ENCODE data around the gene RTN4IP1. TPM values are rescaled to one million over a fixed set of nuclear protein-coding genes. Genes with fewer than 3 reads are reported as not detected.

The RTN4IP1 gene
- total and polyA plus RNA-seq, 2 of the 13 experiments (the other 11 are each of a cell fraction or from before 2014, with no cell fraction given), result 5.5 to 17.2 TPM

DNA sequence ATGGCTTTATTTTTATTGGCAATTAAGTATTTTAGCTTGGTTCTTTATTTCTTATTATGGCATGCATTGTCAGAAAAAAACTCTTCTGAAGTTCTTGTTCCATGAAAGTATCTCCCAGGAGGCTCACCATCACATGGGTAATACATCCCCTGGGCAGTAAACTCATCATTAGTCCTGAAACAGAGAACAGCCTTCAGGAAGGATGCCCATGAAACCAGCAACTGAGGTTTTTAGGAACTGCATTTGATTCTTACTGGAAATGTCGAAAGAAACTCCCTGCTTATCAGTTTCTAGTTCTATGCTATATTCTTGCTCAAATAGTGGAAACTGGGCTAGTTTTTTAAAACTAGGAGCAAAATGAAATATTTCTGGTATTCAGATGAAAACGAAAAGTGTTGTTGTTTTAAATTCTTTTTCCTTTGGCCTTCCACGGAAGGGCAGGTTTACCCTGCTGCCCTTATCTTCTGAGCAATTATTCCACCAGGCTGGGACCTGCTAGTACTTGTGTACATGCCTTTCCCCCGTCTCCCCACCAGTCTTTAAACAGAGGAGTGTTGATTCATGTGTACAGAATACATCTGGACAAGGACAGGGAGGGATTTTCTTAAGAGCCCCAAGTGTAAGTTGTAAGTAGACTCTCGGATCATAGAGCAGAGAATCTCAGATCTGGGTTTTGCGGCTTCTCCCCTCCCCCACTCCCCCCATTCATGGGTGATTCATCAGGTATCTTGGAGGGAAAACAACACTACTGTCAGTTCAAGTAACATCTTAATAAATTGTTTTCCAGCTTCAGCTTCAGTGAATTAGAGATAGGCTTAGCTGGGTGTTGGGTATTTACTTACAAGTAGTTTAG is 81.5 kb downstream of the RTN4IP1 start (continued):
- TF ChIP-seq CREM (IDR thresholded peaks at IDR 0.05), result peak; percentile 38; the same call in 1 of the 2 replicates
- TF ChIP-seq CREM (CRISPR knock-in tag; IDR thresholded peaks at IDR 0.05), result no peak
- no peak for TF ChIP-seq TSC22D2 (CRISPR knock-in tag; IDR thresholded peaks at IDR 0.05; ENCODE audit: borderline replicate concordance)
- TF ChIP-seq MEIS2 (CRISPR knock-in tag; IDR thresholded peaks at IDR 0.05), result no peak
- TF ChIP-seq, protein P1, sequence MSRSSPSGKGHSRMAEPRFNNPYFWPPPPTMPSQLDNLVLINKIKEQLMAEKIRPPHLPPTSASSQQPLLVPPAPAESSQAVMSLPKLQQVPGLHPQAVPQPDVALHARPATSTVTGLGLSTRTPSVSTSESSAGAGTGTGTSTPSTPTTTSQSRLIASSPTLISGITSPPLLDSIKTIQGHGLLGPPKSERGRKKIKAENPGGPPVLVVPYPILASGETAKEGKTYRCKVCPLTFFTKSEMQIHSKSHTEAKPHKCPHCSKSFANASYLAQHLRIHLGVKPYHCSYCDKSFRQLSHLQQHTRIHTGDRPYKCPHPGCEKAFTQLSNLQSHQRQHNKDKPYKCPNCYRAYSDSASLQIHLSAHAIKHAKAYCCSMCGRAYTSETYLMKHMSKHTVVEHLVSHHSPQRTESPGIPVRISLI (CRISPR knock-in tag; IDR thresholded peaks at IDR 0.05; ENCODE audit: borderline replicate concordance), result no peak
- 0 out of 2 replicates have a peak, but pooled peaks have one; percentile 33 for TF ChIP-seq ZKSCAN8 (CRISPR knock-in tag; IDR thresholded peaks at IDR 0.05; ENCODE audit: borderline replicate concordance)
- TF ChIP-seq TCF7L2 (IDR thresholded peaks at IDR 0.05; ENCODE audit: low read depth, low read length), result no peak
- TF ChIP-seq ZNF614 (CRISPR knock-in tag; IDR thresholded peaks at IDR 0.05; ENCODE audit: borderline replicate concordance), result peak; percentile 29; the same call in 1 of the 2 replicates
- no peak for TF ChIP-seq FOXP1 (IDR thresholded peaks at IDR 0.05)
- TF ChIP-seq FOXP1 (CRISPR knock-in tag; IDR thresholded peaks at IDR 0.05), result peak; percentile 56; the same call in 1 of the 2 replicates
- TF ChIP-seq SOX5 (CRISPR knock-in tag; IDR thresholded peaks at IDR 0.05; ENCODE audit: borderline replicate concordance), result peak; percentile 72; the same call in 1 of the 2 replicates
- TF ChIP-seq, protein P2, sequence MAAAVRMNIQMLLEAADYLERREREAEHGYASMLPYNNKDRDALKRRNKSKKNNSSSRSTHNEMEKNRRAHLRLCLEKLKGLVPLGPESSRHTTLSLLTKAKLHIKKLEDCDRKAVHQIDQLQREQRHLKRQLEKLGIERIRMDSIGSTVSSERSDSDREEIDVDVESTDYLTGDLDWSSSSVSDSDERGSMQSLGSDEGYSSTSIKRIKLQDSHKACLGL (CRISPR knock-in tag; IDR thresholded peaks at IDR 0.05), result no peak
- TF ChIP-seq BRCA1 (CRISPR knock-in tag; IDR thresholded peaks at IDR 0.05), result no peak
- TF ChIP-seq, protein P3, sequence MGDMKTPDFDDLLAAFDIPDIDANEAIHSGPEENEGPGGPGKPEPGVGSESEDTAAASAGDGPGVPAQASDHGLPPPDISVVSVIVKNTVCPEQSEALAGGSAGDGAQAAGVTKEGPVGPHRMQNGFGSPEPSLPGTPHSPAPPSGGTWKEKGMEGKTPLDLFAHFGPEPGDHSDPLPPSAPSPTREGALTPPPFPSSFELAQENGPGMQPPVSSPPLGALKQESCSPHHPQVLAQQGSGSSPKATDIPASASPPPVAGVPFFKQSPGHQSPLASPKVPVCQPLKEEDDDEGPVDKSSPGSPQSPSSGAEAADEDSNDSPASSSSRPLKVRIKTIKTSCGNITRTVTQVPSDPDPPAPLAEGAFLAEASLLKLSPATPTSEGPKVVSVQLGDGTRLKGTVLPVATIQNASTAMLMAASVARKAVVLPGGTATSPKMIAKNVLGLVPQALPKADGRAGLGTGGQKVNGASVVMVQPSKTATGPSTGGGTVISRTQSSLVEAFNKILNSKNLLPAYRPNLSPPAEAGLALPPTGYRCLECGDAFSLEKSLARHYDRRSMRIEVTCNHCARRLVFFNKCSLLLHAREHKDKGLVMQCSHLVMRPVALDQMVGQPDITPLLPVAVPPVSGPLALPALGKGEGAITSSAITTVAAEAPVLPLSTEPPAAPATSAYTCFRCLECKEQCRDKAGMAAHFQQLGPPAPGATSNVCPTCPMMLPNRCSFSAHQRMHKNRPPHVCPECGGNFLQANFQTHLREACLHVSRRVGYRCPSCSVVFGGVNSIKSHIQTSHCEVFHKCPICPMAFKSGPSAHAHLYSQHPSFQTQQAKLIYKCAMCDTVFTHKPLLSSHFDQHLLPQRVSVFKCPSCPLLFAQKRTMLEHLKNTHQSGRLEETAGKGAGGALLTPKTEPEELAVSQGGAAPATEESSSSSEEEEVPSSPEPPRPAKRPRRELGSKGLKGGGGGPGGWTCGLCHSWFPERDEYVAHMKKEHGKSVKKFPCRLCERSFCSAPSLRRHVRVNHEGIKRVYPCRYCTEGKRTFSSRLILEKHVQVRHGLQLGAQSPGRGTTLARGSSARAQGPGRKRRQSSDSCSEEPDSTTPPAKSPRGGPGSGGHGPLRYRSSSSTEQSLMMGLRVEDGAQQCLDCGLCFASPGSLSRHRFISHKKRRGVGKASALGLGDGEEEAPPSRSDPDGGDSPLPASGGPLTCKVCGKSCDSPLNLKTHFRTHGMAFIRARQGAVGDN (CRISPR knock-in tag; IDR thresholded peaks at IDR 0.05), result no peak
- TF ChIP-seq MAFF (IDR thresholded peaks at IDR 0.05; ENCODE audit: low read depth, low read length), result no peak
- TF ChIP-seq FOXO1 (CRISPR knock-in tag; IDR thresholded peaks at IDR 0.05), result peak; percentile 64; the same call in 1 of the 2 replicates
- TF ChIP-seq ZNF501 (CRISPR knock-in tag; IDR thresholded peaks at IDR 0.05), result no peak
- no peak for TF ChIP-seq TAF1 (CRISPR knock-in tag; IDR thresholded peaks at IDR 0.05)
- no peak for TF ChIP-seq ZNF430 (CRISPR knock-in tag; IDR thresholded peaks at IDR 0.05)
- no peak for TF ChIP-seq RARG (CRISPR knock-in tag; IDR thresholded peaks at IDR 0.05; ENCODE audit: low read depth)
- TF ChIP-seq, protein P4, sequence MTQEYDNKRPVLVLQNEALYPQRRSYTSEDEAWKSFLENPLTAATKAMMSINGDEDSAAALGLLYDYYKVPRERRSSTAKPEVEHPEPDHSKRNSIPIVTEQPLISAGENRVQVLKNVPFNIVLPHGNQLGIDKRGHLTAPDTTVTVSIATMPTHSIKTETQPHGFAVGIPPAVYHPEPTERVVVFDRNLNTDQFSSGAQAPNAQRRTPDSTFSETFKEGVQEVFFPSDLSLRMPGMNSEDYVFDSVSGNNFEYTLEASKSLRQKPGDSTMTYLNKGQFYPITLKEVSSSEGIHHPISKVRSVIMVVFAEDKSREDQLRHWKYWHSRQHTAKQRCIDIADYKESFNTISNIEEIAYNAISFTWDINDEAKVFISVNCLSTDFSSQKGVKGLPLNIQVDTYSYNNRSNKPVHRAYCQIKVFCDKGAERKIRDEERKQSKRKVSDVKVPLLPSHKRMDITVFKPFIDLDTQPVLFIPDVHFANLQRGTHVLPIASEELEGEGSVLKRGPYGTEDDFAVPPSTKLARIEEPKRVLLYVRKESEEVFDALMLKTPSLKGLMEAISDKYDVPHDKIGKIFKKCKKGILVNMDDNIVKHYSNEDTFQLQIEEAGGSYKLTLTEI (CRISPR knock-in tag; conservative IDR thresholded peaks at IDR 0.05), result no peak
- peak; percentile 72; the same call in 1 of the 2 replicates for TF ChIP-seq FOXJ3 (CRISPR knock-in tag; IDR thresholded peaks at IDR 0.05; ENCODE audit: borderline replicate concordance)
- no peak for TF ChIP-seq ADNP (CRISPR knock-in tag; IDR thresholded peaks at IDR 0.05)
- TF ChIP-seq HDAC1 (CRISPR knock-in tag; IDR thresholded peaks at IDR 0.05), result 0 out of 2 replicates have a peak, but pooled peaks have one; percentile 27

Measured in HepG2 (cell line).